B cell (primary cell): Measurements from ENCODE around the gene PCBP1. TPM values are rescaled to one million over a fixed set of nuclear protein-coding genes. Genes with fewer than 3 reads are reported as not detected.
A peak's percentile ranks its signal among the peaks of the same experiment; 100 is the strongest.

ENCODE experiments used
- ATAC-seq: fragments of 200-7000 bp; cut with Tn5 transposase; one replicate; pipeline ENCODE4 v1.10.0; 2021; ENCODE audit warnings: low read depth, mild to moderate bottlenecking, moderate number of reproducible peaks, moderate library complexity
- CTCF ChIA-PET: fragments of 350-600 bp; sonication (Branson Sonifier 250); formaldehyde crosslinking; loops from one replicate; lab custom pipeline; 2021; ENCODE audit warnings: antibody characterized with exemption, inconsistent platforms; lab: Charles Lee
- POLR2A ChIA-PET: fragments of 350-600 bp; sonication (Branson Sonifier 250); formaldehyde crosslinking; loops from one replicate; lab custom pipeline; 2021; ENCODE audit warnings: antibody characterized with exemption; lab: Charles Lee
- DNase-seq: peaks from one replicate; pipeline ENCODE4 v3.0.0; 2013
- H2AFZ ChIP-seq: 2 replicates; pipeline ENCODE4 v1.6.1; 2012; ENCODE audit warnings: mild to moderate bottlenecking, low read depth, low read length; ENCODE audit not compliant: insufficient read depth, poor library complexity, severe bottlenecking
- H3K27ac ChIP-seq, 2 donors: 1 replicate in 1 of 2; 2 replicates in 1 of 2; pipeline ENCODE4 v1.5.1; 2012 to 2013; ENCODE audit warnings: low read length in 2 of 2, mild to moderate bottlenecking in 2 of 2, moderate library complexity in 1 of 2
- H3K27me3 ChIP-seq, 4 experiments: fragments of 200-600 bp in 1 of 4; sonication (generic) in 1 of 4; replicated peaks in 1 of 4; 1 replicate in 2 of 4; 2 replicates in 2 of 4; pipeline versions ENCODE4 v1.6.1 to v1.7.0; 2013 to 2016; ENCODE audit warnings: low read length in 3 of 4, mild to moderate bottlenecking in 2 of 4, mixed read lengths in 1 of 4, moderate library complexity in 1 of 4; ENCODE audit not compliant: insufficient read depth in 4 of 4, control insufficient read depth in 3 of 4; ENCODE audit errors: control extremely low read depth in 1 of 4
- H3K36me3 ChIP-seq, 2 experiments: replicated peaks in 1 of 2; 1 replicate in 1 of 2; 2 replicates in 1 of 2; pipeline versions ENCODE4 v1.6.1 to v1.7.1; 2013; ENCODE audit warnings: low read length in 1 of 2; ENCODE audit not compliant: insufficient read depth in 2 of 2, control insufficient read depth in 1 of 2; ENCODE audit errors: control extremely low read depth in 1 of 2, extremely low read depth in 1 of 2
- H3K4me1 ChIP-seq, 2 donors: fragments of 200-600 bp in 1 of 2; sonication (generic) in 1 of 2; 1 replicate in 1 of 2; 2 replicates in 1 of 2; pipeline versions ENCODE4 v1.5.1 to v1.6.1; 2013 to 2017; ENCODE audit warnings: low read length in 2 of 2; ENCODE audit not compliant: control insufficient read depth in 2 of 2, insufficient read depth in 2 of 2
- H3K4me2 ChIP-seq: replicated peaks from 2 replicates; pipeline ENCODE3; 2012; ENCODE audit warnings: mild to moderate bottlenecking, low read depth, low read length; ENCODE audit not compliant: poor library complexity, severe bottlenecking
- H3K4me3 ChIP-seq, 5 experiments: fragments of 200-600 bp in 1 of 5; sonication (generic) in 1 of 5; 1 replicate in 3 of 5; 2 replicates in 2 of 5; pipeline versions ENCODE4 v1.5.1 to v1.7.0; 2011 to 2016; ENCODE audit warnings: low read length in 4 of 5, mild to moderate bottlenecking in 4 of 5, low read depth in 2 of 5, control low read depth in 1 of 5, moderate library complexity in 1 of 5; ENCODE audit not compliant: insufficient read depth in 1 of 5; ENCODE audit errors: control extremely low read depth in 1 of 5, extremely low read depth in 1 of 5
- H3K79me2 ChIP-seq: fragments of 200-600 bp; sonication (generic); one replicate; pipeline ENCODE4 v1.6.0; 2016; ENCODE audit warnings: low read length; ENCODE audit not compliant: control insufficient read depth, insufficient read depth
- H3K9ac ChIP-seq: fragments of 200-600 bp; sonication (generic); 2 replicates; pipeline ENCODE4 v1.6.1; 2017; ENCODE audit warnings: mild to moderate bottlenecking, low read length, moderate library complexity
- H3K9me3 ChIP-seq, 3 donors: one replicate each; pipeline versions ENCODE4 v1.6.1 to v1.7.1; 2013; ENCODE audit warnings: low read length in 2 of 3; ENCODE audit not compliant: control insufficient read depth in 2 of 3, insufficient read depth in 1 of 3; ENCODE audit errors: control extremely low read depth in 1 of 3
- H4K20me1 ChIP-seq: 2 replicates; pipeline ENCODE4 v1.6.0; 2012; ENCODE audit warnings: mild to moderate bottlenecking, low read length; ENCODE audit not compliant: insufficient read depth, control insufficient read depth, poor library complexity, severe bottlenecking
- H3K27ac Mint-ChIP-seq: one replicate; pipeline ENCODE4 v1.8.0; 2021; ENCODE audit warnings: mixed read lengths
- H3K27me3 Mint-ChIP-seq: one replicate; pipeline ENCODE4 v1.8.0; 2021; ENCODE audit warnings: mixed read lengths
- H3K4me1 Mint-ChIP-seq: one replicate; pipeline ENCODE4 v1.8.0; 2021; ENCODE audit warnings: mixed read lengths
- H3K4me3 Mint-ChIP-seq: one replicate; pipeline ENCODE4 v1.8.0; 2021; ENCODE audit warnings: mixed read lengths
- H3K9me3 Mint-ChIP-seq: one replicate; pipeline ENCODE4 v1.8.0; 2022; ENCODE audit warnings: mixed read lengths; ENCODE audit not compliant: insufficient read depth
- EZH2 ChIP-seq: IDR thresholded peaks from 2 replicates; pipeline ENCODE4 v1.6.1; 2012; ENCODE audit warnings: borderline replicate concordance, low read depth, mild to moderate bottlenecking, moderate library complexity, low read length; ENCODE audit not compliant: insufficient read depth, poor library complexity, severe bottlenecking
- WGBS: methylation state at CpG from one replicate; pipeline ENCODE4 v1.1.5; 2013; ENCODE audit warnings: missing lambda C conversion rate; ENCODE audit not compliant: insufficient coverage; 5-methylcytosine and 5-hydroxymethylcytosine counted together
- intact Hi-C: fragments of 100-400 bp; cut with micrococcal nuclease; formaldehyde crosslinking; loops from one replicate; pipeline ENCODE4 v1.10.0; 2022
- polyA plus RNA-seq: library from polyadenylated mRNA; depleted of rRNA; stranded (reverse); fragments of >200 nt; gene quantifications from 2 replicates; pipeline ENCODE4 v1.2.3, GENCODE V29; 2012
- total RNA-seq, 2 donors: library from RNA; stranded (reverse); fragments of 120-200 nt in 1 of 2; gene quantifications; 1 replicate in 1 of 2; 2 replicates in 1 of 2; pipeline versions ENCODE4 v1.2.3 to v1.2.4, GENCODE V29; 2013 to 2022
- TF ChIP-seq, protein P1 (sequence below): fragments of 200-600 bp; IDR thresholded peaks from one replicate; pipeline ENCODE4 v1.8.0; 2022; ENCODE audit warnings: antibody characterized with exemption, mild to moderate bottlenecking

The PCBP1 gene
- total and polyA plus RNA-seq, 2 donors (not counting 1 experiment from before 2014, with no cell fraction given), result 172 to 327 TPM

DNA sequence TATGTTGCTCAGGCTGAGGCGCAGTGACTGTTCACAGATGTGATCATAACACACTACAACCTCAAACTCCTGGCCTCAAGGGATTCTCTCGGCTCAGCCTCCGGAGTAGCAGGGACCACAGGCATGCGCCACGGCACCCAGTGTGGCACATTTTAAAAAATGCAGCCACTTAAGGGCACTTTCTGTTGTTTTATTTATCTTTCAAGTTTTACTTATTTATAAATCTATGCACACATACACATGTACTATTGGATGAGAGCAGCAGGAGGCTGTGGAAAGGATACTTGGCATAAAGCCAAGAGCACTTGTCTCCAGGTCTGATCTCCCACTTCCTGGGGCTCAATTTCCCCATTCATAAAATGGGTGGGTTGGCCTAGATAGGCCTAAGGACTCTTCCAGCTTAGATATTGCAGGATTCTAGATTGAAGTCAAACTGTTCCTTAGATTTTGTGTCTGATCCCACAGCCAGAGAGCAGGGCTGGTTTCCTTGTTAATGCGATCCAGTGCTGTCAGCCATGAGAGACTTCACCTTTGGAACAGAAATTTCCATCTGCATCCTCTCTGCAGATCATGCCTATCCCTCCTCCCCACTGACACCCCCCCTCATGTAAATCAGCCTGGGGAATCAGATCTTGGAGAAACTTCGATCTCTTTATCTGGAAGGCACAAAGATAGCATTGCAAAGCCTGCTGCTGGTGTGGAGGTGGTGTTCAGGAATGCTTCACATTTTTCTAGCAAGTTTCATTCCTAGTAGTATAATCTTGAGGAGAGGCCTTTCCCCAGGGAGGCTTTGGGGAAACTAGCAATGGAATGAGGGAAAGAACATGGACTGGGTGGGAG lies 24.7 kb downstream of the PCBP1 start:
- TF ChIP-seq, protein P1, sequence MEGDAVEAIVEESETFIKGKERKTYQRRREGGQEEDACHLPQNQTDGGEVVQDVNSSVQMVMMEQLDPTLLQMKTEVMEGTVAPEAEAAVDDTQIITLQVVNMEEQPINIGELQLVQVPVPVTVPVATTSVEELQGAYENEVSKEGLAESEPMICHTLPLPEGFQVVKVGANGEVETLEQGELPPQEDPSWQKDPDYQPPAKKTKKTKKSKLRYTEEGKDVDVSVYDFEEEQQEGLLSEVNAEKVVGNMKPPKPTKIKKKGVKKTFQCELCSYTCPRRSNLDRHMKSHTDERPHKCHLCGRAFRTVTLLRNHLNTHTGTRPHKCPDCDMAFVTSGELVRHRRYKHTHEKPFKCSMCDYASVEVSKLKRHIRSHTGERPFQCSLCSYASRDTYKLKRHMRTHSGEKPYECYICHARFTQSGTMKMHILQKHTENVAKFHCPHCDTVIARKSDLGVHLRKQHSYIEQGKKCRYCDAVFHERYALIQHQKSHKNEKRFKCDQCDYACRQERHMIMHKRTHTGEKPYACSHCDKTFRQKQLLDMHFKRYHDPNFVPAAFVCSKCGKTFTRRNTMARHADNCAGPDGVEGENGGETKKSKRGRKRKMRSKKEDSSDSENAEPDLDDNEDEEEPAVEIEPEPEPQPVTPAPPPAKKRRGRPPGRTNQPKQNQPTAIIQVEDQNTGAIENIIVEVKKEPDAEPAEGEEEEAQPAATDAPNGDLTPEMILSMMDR, result no peak
- no peak for TF ChIP-seq EZH2
- Mint-ChIP-seq H3K4me3 (no peak overlapping the region), H3K27ac (peak overlapping the region; percentile 50), H3K4me1 (peaks cover 43% of the 10 kb centered on the region), H3K9me3 (no peaks in the 10 kb centered on the region), H3K27me3 (no peaks in the 10 kb centered on the region)
- H4K20me1 ChIP-seq, result no peaks in the 10 kb centered on the region
- ChIA-PET CTCF (no interaction called here), POLR2A (interaction anchor here (0.7 to 5.9 kb wide), 3 partner anchors 21 to 30 kb away, joined by 4 to 55 read pairs (median 28); partner anchors contain the start of gene PCBP1)
- no peak overlapping the region for H2AFZ ChIP-seq
- no peak overlapping the region for H3K4me3 ChIP-seq
- no peaks in the 10 kb centered on the region for H3K79me2 ChIP-seq
- no peak overlapping the region for H3K4me2 ChIP-seq
- no peaks in the 10 kb centered on the region for H3K9me3 ChIP-seq
- intact Hi-C loops, result no loop called here
- ATAC-seq (no peak), DNase-seq (no peak)
- WGBS, result 97% methylated on average over 3 of the region's 7 CpGs
- H3K4me1 ChIP-seq, result peaks cover 28 to 47% of the 10 kb centered on the region in 2 donors
- no peaks in the 10 kb centered on the region for H3K36me3 ChIP-seq
- H3K27ac ChIP-seq, result no peak overlapping the region
- no peaks in the 10 kb centered on the region for H3K27me3 ChIP-seq
- H3K9ac ChIP-seq, result no peak overlapping the region
